Stimulated activated CD8-positive, alpha-beta memory T cell treated with anti-CD3 and anti-CD28 coated beads, Interleukin-12 subunit alpha, Interleukin-12 subunit beta, amount 100 ng/mL, for 24 hours (primary cell): Measurements from ENCODE around the gene PDE4B.
"Not testable (repeated sequence)": the region's sequence is repeated elsewhere in the genome, so short reads cannot be mapped to it uniquely, and the experiment has no call there.

Experiments
- DNase-seq: peaks from one replicate; pipeline ENCODE4 v3.0.0-alpha.2; 2020; ENCODE audit errors: extremely low read depth

PDE4B gene

GRCh38 chr1:66311628-66312027 lies 518.9 kb downstream of the PDE4B start:
- no peak for DNase-seq

- no peak for DNase-seq
These were observed 519.7 kb downstream of the PDE4B start for GRCh38 chr1:66312271-66312990.

- DNase-seq: no peak
These were observed 520.7 kb downstream of the PDE4B start for GRCh38 chr1:66313429-66313828.

GRCh38 chr1:66315671-66316070 lies 523.0 kb downstream of the PDE4B start:
- no peak for DNase-seq

- no peak for DNase-seq
These were observed 524.0 kb downstream of the PDE4B start for GRCh38 chr1:66316464-66317247.

GRCh38 chr1:66317248-66317515 lies 524.5 kb downstream of the PDE4B start:
- no peak for DNase-seq

GRCh38 chr1:66320231-66320630 lies 527.5 kb downstream of the PDE4B start:
- DNase-seq: no peak

GRCh38 chr1:66322462-66322861 lies 529.8 kb downstream of the PDE4B start:
- not testable (repeated sequence) for DNase-seq

- DNase-seq: no peak
These were observed 531.4 kb downstream of the PDE4B start for GRCh38 chr1:66323958-66324625.

- DNase-seq: no peak
These were observed 533.1 kb downstream of the PDE4B start for GRCh38 chr1:66325594-66326380.

GRCh38 chr1:66326867-66327266 lies 534.2 kb downstream of the PDE4B start:
- DNase-seq: no peak

- no peak for DNase-seq
These were observed 534.9 kb downstream of the PDE4B start for GRCh38 chr1:66327588-66327987.

GRCh38 chr1:66328896-66329295 lies 536.2 kb downstream of the PDE4B start:
- no peak for DNase-seq

GRCh38 chr1:66330722-66331141 lies 538.0 kb downstream of the PDE4B start:
- DNase-seq: no peak

- no peak for DNase-seq
These were observed 539.2 kb downstream of the PDE4B start for GRCh38 chr1:66331658-66332547.

GRCh38 chr1:66332548-66332901 lies 539.8 kb downstream of the PDE4B start:
- no peak for DNase-seq

GRCh38 chr1:66333466-66334199 lies 540.9 kb downstream of the PDE4B start:
- no peak for DNase-seq

- DNase-seq: no peak
These were observed 541.6 kb downstream of the PDE4B start for GRCh38 chr1:66334318-66334717.

- DNase-seq: no peak
These were observed 542.4 kb downstream of the PDE4B start for GRCh38 chr1:66335125-66335524.

- peak; percentile 17 for DNase-seq
These were observed 543.4 kb downstream of the PDE4B start for GRCh38 chr1:66335859-66336640.
